ENCODE results near the gene RHOBTB1.

RHOBTB1 gene

GRCh38 chr10:60964257-60965235, 20.6 kb upstream of the RHOBTB1 start:
- no peak for DNase-seq

DNA sequence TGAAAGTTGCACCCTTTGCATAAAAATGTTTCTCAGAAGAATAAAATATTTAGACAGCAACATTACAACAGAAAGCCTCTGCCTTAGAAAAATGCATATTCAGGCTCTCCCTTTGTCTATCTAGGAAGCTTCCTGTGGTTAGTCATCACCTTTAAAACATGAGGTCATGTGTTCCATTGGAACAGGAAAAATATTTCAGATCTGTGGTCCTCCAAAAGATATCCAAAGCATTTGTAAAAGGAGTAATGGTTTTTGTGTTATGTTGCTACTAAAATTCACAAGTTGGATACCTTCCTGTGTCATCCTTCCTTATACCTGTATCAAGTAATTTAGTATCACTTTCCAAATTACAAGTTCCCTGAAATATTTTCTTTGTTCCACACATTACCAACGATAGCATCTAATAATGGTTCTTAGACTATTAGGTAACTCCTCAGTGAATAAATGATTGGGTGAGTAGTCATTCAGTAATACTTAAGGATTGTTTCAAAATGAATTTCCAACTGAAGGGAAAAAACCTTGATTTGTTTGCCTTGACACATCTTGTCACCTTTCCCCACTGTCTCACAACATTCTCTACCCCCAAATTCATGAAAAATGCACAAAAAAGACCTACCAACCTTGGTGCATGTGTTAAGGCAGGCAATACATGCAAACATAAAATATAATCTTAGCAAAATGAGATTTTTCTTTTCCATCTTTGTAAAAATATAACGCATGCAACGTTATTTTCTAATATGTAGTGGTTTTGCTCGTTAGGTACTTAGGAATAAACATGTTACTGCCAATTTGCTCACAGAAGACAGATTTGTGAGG, 19.7 kb upstream of the RHOBTB1 start:
- DNase-seq = no peak

DNA sequence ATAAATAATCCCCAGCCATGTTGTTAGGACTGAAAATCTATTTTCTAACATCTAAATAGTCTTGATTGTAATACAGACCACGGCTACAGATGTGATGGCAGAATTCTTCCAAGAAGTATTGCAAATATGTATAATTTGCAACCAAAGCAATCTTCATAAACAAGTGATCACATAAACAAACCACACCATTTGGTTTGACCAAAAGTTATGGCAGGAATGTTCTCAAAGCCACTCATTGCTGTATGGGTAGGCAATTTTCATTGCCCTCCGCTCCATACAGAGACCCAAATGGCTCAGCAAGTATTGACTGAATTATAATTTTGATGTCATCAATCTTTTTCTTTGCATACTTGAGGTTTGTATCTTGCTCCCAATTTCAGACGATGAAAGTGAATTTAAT, 19.0 kb upstream of the RHOBTB1 start:
- DNase-seq = no peak

GRCh38 chr10:60960913-60961312, 16.9 kb upstream of the RHOBTB1 start:
- no peak for DNase-seq

GRCh38 chr10:60960031-60960430, 16.0 kb upstream of the RHOBTB1 start:
- DNase-seq = no peak

DNA sequence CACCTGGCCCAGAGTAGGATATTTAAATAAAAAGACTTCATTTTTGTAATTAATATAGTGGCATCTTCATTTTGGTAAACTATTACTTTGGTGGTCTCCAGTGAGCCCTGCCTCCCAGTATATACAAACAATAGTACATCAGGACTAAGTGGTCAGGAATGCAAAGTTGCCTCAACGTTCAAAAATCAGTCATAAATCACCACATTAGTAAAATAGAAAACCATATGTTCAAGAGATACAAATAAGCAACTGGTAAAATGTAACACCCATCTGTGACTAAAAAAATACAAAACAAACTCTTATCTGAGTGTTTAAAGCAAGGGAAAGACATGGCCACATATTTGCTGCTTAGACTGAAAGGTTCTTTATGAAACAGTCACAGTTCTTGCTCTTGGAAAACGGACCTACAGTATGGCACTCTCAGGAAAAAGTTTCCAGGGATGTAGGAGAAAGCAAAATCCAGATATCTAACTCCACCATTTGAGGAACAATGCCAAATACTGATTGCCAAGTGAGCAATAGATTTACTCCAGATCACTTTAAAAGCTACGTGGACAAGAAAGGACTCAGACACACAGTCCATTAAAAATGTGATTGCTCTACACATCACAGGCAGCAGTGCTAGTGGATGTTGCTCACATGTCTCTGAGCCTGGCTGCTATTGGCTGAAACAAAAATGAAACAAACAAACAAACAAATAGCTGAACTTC, 15.1 kb upstream of the RHOBTB1 start:
- DNase-seq = no peak

DNA sequence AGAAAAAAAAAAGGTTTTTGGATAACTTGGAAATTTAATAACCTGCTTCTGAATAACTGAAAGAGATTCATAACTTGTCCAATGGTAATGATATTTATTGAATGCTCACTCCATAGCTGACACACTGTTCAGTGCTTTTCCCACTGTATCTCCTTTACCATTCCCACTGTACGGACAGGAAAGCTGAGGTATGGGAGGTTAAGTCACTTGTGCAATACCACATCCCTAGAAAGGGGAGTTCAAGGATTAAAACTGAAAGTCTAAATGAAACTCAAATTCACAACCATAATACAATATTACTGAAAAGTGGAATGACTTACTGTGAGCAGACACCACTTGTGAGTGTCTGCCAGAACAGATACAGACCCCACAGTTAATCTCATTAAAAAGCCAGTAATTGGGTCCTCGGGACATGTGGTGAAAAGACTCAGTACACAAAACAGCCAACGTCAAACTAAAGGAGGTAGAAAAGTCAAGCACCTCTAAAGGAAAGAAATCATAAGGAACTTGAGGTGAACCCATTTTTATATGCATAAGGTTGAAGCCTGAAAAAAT, 13.8 kb upstream of the RHOBTB1 start:
- DNase-seq = no peak

DNA sequence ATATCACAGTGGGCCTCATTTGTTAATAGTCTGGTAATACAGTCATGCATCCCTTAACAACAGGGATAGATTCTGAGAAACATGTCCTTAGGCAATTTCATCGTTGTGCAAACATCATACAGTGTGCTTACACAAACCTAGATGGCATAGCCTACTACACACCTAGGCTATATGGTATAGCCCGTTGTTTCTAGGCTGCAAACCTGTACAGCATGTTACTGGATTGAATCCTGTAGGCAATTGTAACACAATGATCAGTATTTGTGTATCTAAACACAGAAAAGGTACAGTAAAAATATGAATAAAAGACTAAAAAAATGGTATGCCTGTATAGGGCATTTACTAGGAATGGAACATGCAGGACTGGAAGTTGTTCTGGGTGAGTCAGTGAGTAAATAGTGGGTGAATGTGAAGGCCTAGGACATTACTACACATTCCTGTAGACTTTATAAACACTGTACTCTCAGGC, 12.0 kb upstream of the RHOBTB1 start:
- DNase-seq = no peak

DNA sequence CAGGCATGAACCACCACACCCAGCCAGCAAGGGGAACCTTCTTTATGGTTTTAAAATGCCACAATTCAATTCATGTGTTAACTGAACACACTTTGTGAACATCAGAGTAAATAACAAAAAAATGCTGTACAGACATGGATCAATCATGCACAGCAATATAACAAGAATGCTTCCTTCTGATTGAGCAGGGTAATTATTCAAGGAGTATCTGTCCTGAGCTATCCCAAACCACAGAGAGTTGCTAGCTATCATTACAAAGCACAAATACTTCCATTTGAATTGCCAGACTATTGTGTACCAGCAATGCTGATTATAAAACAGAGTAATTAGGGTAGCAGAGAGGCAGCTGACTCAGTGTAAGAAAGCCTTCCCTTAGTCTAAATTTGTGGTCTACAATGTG, 11.3 kb upstream of the RHOBTB1 start:
- no peak for DNase-seq

DNA sequence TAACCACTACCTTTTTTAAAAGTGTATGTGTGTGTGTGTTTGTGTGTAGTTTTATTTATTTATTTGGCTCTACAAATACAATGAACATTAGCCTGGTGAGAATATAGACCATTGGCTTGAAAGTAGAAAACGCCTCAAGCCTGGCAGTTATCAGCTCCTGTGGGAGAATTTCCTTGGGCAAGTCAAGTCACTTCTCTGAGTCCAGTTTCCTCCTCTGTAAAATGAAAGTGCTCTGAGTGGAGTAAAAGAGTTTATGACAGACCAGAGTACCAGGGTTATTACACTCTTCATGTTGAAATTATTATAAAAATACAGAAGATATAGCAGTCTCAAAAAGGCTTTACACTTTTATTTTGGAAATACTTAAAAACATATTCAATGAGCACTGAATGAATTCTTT, 10.1 kb upstream of the RHOBTB1 start:
- no peak for DNase-seq

GRCh38 chr10:60953420-60953819, 9.4 kb upstream of the RHOBTB1 start:
- no peak for DNase-seq

DNA sequence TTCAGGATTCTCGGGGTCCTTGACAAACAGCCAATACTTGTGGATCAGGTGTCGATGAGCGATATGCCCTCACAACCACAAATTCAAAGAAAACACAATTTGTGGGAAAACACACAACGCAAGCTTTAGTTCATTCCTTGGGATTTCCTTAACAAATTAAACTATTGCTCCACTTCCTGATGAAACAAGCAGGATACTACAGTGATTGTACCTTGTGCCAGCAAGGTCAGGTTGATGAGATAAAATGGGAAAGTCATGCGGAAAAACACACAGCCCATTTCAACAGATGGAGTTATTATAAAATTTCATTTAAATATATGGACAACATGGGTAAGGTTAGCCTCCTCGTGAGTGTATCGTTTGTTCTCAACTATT, 8.8 kb upstream of the RHOBTB1 start:
- no peak for DNase-seq

DNA sequence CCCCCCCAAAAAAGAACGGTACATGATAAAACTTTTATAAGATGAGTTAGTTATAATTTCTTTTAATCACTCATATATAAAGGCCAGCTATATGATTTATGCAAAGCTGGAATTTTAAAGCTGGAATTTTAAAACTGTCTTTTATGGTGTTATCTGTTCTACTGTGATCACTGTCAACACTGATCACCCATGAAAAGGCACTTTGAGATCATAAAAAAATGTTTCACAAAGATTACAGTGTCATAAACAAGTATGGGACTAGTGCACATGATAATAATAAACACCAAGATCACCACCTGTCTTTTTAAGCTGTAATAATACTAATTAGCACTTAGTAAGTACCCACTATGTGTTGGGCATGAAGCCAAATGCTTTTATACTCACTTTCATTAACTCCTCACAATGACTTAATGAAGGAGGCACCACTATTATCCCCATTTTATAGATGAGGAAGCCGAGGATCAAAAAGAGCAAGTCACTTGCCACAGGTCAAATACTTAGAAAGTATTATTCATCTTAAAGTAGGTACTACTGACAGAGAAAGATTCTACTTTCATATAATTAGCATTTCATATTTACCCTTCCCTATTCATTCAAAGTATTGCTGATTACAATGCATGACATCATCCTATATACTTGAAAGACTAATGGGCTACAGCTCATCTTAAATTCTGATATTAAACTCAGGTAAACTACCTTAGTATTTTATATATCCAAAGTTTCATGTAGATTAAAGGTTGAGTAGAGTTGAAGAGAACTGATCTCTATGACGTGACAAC, 8.3 kb upstream of the RHOBTB1 start:
- no peak for DNase-seq

DNA sequence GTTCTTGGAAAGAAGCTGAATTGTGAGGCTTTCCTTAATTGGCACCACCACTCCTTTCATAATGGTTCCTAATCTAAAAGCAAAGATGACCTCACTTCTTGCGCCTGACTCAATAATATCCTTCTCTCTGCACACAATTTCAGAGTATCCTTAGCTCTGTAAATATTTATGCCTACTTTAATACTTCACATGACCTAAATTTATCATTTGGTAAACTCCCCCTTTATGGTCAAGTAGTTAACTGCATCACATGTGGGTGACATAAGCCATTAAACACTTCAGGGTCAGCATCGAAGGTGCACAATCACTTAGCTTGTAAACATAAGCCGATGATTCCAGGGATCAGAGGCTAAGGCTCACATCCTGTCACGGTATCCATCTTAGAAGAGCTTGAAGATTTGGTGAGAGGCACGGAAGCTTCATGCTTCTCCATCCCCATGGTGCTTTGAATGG, 7.3 kb upstream of the RHOBTB1 start:
- no peak for DNase-seq

DNA sequence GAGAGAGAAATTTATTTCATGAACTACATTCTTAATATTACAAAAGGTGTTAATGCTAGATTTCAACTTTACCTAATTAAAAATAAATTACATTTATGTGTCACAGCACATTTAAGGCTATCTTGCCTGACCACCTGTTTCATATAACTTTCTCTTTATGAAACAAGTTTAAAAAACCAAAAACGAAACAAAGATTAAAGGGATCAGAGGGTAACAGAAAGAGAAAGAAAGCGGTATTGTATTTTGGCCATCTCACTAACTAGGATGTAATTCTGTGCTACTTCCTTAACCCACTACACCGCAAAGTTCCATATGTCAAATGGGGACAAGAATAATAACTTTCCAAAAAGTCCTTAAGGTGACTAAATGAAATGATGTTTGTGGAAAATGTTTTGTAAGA, 6.3 kb upstream of the RHOBTB1 start:
- no peak for DNase-seq

DNA sequence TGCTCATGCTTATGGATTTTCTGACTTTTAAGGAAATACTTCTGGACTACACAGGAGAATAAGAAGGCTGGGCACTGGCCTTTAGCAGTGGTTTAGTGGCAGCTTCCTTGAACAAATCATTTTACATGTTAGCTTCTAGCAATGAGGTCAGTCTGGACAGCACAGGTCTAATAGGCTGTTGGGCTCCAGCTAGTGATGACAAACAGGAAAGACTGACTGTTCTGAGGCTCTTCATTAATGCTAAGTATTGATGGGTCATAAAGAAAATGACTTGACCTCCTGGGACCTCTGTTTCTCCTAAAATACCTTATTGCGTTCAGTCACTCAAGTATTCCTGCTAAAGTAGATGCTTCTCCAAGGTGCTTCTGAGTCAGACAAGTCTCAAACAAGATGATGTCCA, 4.9 kb upstream of the RHOBTB1 start:
- no peak for DNase-seq

- no peak for DNase-seq
Observed at GRCh38 chr10:60944910-60945297, 919 bp upstream of the RHOBTB1 start.

GRCh38 chr10:60943316-60944057, 498 bp downstream of the RHOBTB1 start:
- DNase-seq = peak; percentile 18

DNA sequence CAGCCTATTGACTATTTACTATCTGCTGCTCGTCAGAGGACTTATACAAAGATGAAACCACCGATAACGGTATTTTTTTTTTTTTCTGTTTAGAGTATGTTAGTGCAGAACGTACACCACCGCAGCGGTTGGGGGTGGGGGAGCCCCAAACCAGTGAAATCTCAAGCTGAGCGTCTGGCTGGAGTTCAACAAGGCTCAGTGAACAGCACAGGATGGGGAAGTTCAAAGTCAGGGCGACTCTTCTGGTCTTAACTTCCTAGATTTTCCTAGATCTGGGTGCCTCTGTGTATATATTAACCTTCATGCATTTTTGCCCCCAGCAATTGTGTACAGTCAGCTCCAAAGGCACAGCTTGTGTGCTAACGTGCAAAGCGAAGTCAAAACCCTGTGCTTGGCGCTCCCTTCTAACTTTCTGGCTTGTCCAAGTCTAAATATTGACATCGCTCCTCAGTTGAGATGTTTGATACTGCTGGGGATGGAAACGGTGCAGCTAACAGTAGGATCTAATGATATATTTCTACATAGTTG, 1.1 kb downstream of the RHOBTB1 start:
- no peak for DNase-seq

DNA sequence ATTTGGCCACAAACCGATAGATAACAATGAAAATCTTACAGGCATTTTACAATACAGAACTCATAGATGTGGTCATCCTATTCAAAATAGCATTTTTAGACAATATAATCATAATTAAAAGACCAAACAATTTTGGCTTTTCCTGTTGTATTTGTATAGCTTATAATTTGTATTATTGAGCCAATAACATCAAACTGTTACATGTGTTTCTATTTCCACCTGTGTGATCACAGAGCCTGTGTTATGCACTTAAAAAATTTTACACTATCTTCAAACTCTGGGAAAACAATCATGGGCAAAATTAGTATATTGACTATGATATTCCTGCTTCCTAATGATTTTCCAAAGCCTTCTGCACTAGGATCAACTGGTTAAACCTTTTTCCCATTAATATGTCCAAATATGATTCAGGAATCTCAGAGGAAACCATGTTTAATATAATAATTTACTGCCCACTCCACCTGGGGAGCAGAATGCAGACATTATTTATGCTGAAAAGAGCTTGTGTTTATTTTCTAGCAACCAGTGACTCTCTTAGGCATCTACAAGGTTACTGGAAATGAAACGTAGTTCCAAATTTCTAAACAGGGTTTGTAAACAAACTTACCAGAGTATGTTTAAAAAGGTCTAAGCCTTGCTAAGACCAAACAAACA, 1.7 kb downstream of the RHOBTB1 start:
- no peak for DNase-seq

Data from 8988T (cell line).